ENCODE results near the gene MAGI1.

Gene MAGI1

DNA sequence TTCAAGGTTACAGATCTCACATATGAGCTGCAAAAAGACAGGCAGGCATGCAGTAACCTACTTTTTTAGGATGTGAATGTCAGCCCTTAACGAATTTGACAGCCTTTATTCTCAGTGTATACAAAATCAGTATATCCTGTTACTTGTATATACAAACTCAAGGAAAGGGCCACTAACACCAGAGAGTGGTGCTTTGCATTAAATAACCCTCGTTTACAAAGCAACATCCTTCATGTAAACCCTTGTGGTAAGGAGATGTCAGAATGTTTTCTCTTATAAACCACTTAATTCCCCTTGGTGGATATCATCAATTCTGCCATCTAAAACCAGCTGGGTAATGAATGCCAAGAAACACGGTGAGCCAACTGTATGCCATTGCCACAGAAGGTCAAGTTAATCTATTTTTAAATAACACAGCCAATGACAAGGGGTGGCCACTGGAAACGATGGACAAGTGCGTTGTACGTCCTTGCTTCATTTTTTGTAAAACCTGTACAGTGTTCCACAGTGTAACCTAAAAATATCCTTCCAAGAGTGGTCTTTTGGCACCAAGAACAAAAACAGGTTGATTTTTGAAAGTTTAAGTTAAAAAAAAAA lies 7.5 kb downstream of the MAGI1 start:
- 47% methylated on average over 6 of the region's 6 CpGs for WGBS
- Histone ChIP-seq H3K4me3 (ENCODE audit: insufficient read depth in 1 of 2, low read depth in 1 of 2, low read length in 2 of 2) (no peak overlapping the region), H3K27me3 (ENCODE audit: control insufficient read depth in 1 of 2, insufficient read depth in 1 of 2, low read length in 2 of 2) (no peaks in the 10 kb centered on the region), H3K4ac (ENCODE audit: low read depth in 1 of 2, low read length in 2 of 2) (no peak overlapping the region), H2BK5ac (ENCODE audit: low read depth, low read length, poor library complexity, severe bottlenecking) (no peak overlapping the region), H3K4me2 (ENCODE audit: low read length, poor library complexity, severe bottlenecking) (no peak overlapping the region), H3K18ac (ENCODE audit: low read depth in 1 of 2, low read length in 2 of 2) (no peak overlapping the region), H3K36me3 (ENCODE audit: control insufficient read depth in 1 of 2, insufficient read depth in 2 of 2, low read depth in 1 of 2, low read length in 2 of 2) (no peaks in the 10 kb centered on the region), H3K79me1 (replicated peaks; ENCODE audit: low read length, poor library complexity, severe bottlenecking) (peaks cover 31% of the 10 kb centered on the region), H2AFZ (ENCODE audit: low read depth, low read length) (no peak overlapping the region), H2BK15ac (ENCODE audit: low read depth, poor library complexity, severe bottlenecking) (no peak overlapping the region), H3K9ac (ENCODE audit: low read length) (no peak overlapping the region), H3K27ac (ENCODE audit: low read length, poor library complexity, severe bottlenecking) (no peak overlapping the region), H4K8ac (ENCODE audit: low read length) (no peak overlapping the region), H4K91ac (ENCODE audit: low read length) (no peak overlapping the region), H2BK12ac (ENCODE audit: low read length in 2 of 2) (no peak overlapping the region), H2AK5ac (ENCODE audit: low read length, severe bottlenecking) (no peak overlapping the region), H2BK120ac (ENCODE audit: low read depth, low read length) (no peak overlapping the region), H3K14ac (ENCODE audit: low read length in 2 of 2) (no peak overlapping the region), H3K9me3 (ENCODE audit: control insufficient read depth, low read length) (no peaks in the 10 kb centered on the region), H3K4me1 (ENCODE audit: control insufficient read depth, insufficient read depth, low read depth, low read length) (peaks cover 9% of the 10 kb centered on the region), H3K23ac (ENCODE audit: low read length in 2 of 2) (no peak overlapping the region)
- DNase-seq, result peak; percentile 30

- H3K23ac ChIP-seq (ENCODE audit: low read length in 2 of 2), result no peak overlapping the region
- no peaks in the 10 kb centered on the region for H3K27me3 ChIP-seq (ENCODE audit: control insufficient read depth in 1 of 2, insufficient read depth in 1 of 2, low read length in 2 of 2)
These were observed 9.3 kb downstream of the MAGI1 start for GRCh38 chr3:66029443-66029842.

DNA sequence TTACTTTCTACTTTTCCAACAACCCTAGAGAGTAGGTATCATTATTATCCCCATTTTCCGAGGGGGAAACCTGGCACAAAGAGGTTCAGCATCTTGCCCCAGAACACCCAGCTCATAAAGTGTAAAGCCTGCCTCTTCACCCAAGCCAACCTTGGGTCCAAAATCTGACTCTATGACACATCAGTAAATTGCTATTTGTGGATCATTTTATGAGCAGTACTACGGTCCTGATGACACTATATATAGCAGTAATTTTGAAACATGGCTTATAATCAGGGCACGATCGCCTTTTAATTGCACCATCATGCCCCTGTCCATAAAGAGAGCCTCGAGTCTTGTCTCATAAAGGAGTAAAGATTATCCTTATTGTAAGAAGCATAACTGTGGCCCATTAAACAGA lies 9.7 kb downstream of the MAGI1 start:
- H2AFZ ChIP-seq (ENCODE audit: low read depth, low read length), result no peak overlapping the region
- peaks cover 4% of the 10 kb centered on the region for H3K4me1 ChIP-seq (ENCODE audit: control insufficient read depth, insufficient read depth, low read depth, low read length)
- H2BK5ac ChIP-seq (ENCODE audit: low read depth, low read length, poor library complexity, severe bottlenecking), result no peak overlapping the region
- 100% methylated on average over 4 of the region's 5 CpGs for WGBS
- H3K79me1 ChIP-seq (replicated peaks; ENCODE audit: low read length, poor library complexity, severe bottlenecking), result peaks cover 31% of the 10 kb centered on the region
- no peak overlapping the region for H3K23ac ChIP-seq (ENCODE audit: low read length in 2 of 2)
- H3K9ac ChIP-seq (ENCODE audit: low read length), result no peak overlapping the region
- no peaks in the 10 kb centered on the region for H3K36me3 ChIP-seq (ENCODE audit: control insufficient read depth in 1 of 2, insufficient read depth in 2 of 2, low read depth in 1 of 2, low read length in 2 of 2)
- no peak overlapping the region for H2BK12ac ChIP-seq (ENCODE audit: low read length in 2 of 2)
- H3K14ac ChIP-seq (ENCODE audit: low read length in 2 of 2), result no peak overlapping the region
- no peak overlapping the region for H3K4ac ChIP-seq (ENCODE audit: low read depth in 1 of 2, low read length in 2 of 2)
- no peak for DNase-seq
- H3K18ac ChIP-seq (ENCODE audit: low read depth in 1 of 2, low read length in 2 of 2), result no peak overlapping the region
- H3K4me3 ChIP-seq (ENCODE audit: insufficient read depth in 1 of 2, low read depth in 1 of 2, low read length in 2 of 2), result no peak overlapping the region
- no peak overlapping the region for H3K27ac ChIP-seq (ENCODE audit: low read length, poor library complexity, severe bottlenecking)
- no peak overlapping the region for H2BK120ac ChIP-seq (ENCODE audit: low read depth, low read length)
- no peak overlapping the region for H3K4me2 ChIP-seq (ENCODE audit: low read length, poor library complexity, severe bottlenecking)
- no peak overlapping the region for H2AK5ac ChIP-seq (ENCODE audit: low read length, severe bottlenecking)
- H3K27me3 ChIP-seq (ENCODE audit: control insufficient read depth in 1 of 2, insufficient read depth in 1 of 2, low read length in 2 of 2), result no peaks in the 10 kb centered on the region
- H4K8ac ChIP-seq (ENCODE audit: low read length), result no peak overlapping the region
- no peaks in the 10 kb centered on the region for H3K9me3 ChIP-seq (ENCODE audit: control insufficient read depth, low read length)
- no peak overlapping the region for H4K91ac ChIP-seq (ENCODE audit: low read length)
- no peak overlapping the region for H2BK15ac ChIP-seq (ENCODE audit: low read depth, poor library complexity, severe bottlenecking)

More at GRCh38 chr3:66029443-66029842, 9.3 kb downstream of the MAGI1 start:
- Histone ChIP-seq H4K8ac (ENCODE audit: low read length) (no peak overlapping the region), H3K9ac (ENCODE audit: low read length) (no peak overlapping the region), H3K4me3 (ENCODE audit: insufficient read depth in 1 of 2, low read depth in 1 of 2, low read length in 2 of 2) (no peak overlapping the region), H2AFZ (ENCODE audit: low read depth, low read length) (no peak overlapping the region), H2BK12ac (ENCODE audit: low read length in 2 of 2) (no peak overlapping the region), H2BK5ac (ENCODE audit: low read depth, low read length, poor library complexity, severe bottlenecking) (no peak overlapping the region), H3K18ac (ENCODE audit: low read depth in 1 of 2, low read length in 2 of 2) (no peak overlapping the region), H2BK15ac (ENCODE audit: low read depth, poor library complexity, severe bottlenecking) (no peak overlapping the region), H2BK120ac (ENCODE audit: low read depth, low read length) (no peak overlapping the region), H3K79me1 (replicated peaks; ENCODE audit: low read length, poor library complexity, severe bottlenecking) (peaks cover 33% of the 10 kb centered on the region), H3K4me2 (ENCODE audit: low read length, poor library complexity, severe bottlenecking) (no peak overlapping the region), H2AK5ac (ENCODE audit: low read length, severe bottlenecking) (no peak overlapping the region), H3K4me1 (ENCODE audit: control insufficient read depth, insufficient read depth, low read depth, low read length) (peaks cover 4% of the 10 kb centered on the region), H3K14ac (ENCODE audit: low read length in 2 of 2) (peak overlapping the region in 1 of 2 experiments; percentile 9), H3K9me3 (ENCODE audit: control insufficient read depth, low read length) (no peaks in the 10 kb centered on the region), H3K4ac (ENCODE audit: low read depth in 1 of 2, low read length in 2 of 2) (no peak overlapping the region), H3K36me3 (ENCODE audit: control insufficient read depth in 1 of 2, insufficient read depth in 2 of 2, low read depth in 1 of 2, low read length in 2 of 2) (no peaks in the 10 kb centered on the region), H4K91ac (ENCODE audit: low read length) (no peak overlapping the region), H3K27ac (ENCODE audit: low read length, poor library complexity, severe bottlenecking) (no peak overlapping the region)
- DNase-seq, result no peak

- no peak for DNase-seq
- H3K14ac ChIP-seq (ENCODE audit: low read length in 2 of 2), result no peak overlapping the region
- no peaks in the 10 kb centered on the region for H3K9me3 ChIP-seq (ENCODE audit: control insufficient read depth, low read length)
- H4K91ac ChIP-seq (ENCODE audit: low read length), result no peak overlapping the region
- no peak overlapping the region for H4K8ac ChIP-seq (ENCODE audit: low read length)
- no peaks in the 10 kb centered on the region for H3K36me3 ChIP-seq (ENCODE audit: control insufficient read depth in 1 of 2, insufficient read depth in 2 of 2, low read depth in 1 of 2, low read length in 2 of 2)
- H2BK15ac ChIP-seq (ENCODE audit: low read depth, poor library complexity, severe bottlenecking), result no peak overlapping the region
- peak overlapping the region; percentile 26 for H2AK5ac ChIP-seq (ENCODE audit: low read length, severe bottlenecking)
- no peaks in the 10 kb centered on the region for H3K27me3 ChIP-seq (ENCODE audit: control insufficient read depth in 1 of 2, insufficient read depth in 1 of 2, low read length in 2 of 2)
- no peak overlapping the region for H3K4ac ChIP-seq (ENCODE audit: low read depth in 1 of 2, low read length in 2 of 2)
- H3K4me1 ChIP-seq (ENCODE audit: control insufficient read depth, insufficient read depth, low read depth, low read length), result peaks cover 4% of the 10 kb centered on the region
- H3K18ac ChIP-seq (ENCODE audit: low read depth in 1 of 2, low read length in 2 of 2), result no peak overlapping the region
- WGBS, result 94% methylated on average over 12 of the region's 12 CpGs
- peaks cover 31% of the 10 kb centered on the region for H3K79me1 ChIP-seq (replicated peaks; ENCODE audit: low read length, poor library complexity, severe bottlenecking)
- H3K4me3 ChIP-seq (ENCODE audit: insufficient read depth in 1 of 2, low read depth in 1 of 2, low read length in 2 of 2), result no peak overlapping the region
- no peak overlapping the region for H3K9ac ChIP-seq (ENCODE audit: low read length)
- no peak overlapping the region for H2BK12ac ChIP-seq (ENCODE audit: low read length in 2 of 2)
- no peak overlapping the region for H3K23ac ChIP-seq (ENCODE audit: low read length in 2 of 2)
- H2AFZ ChIP-seq (ENCODE audit: low read depth, low read length), result no peak overlapping the region
- H3K4me2 ChIP-seq (ENCODE audit: low read length, poor library complexity, severe bottlenecking), result no peak overlapping the region
- H3K27ac ChIP-seq (ENCODE audit: low read length, poor library complexity, severe bottlenecking), result no peak overlapping the region
- H2BK120ac ChIP-seq (ENCODE audit: low read depth, low read length), result no peak overlapping the region
- no peak overlapping the region for H2BK5ac ChIP-seq (ENCODE audit: low read depth, low read length, poor library complexity, severe bottlenecking)
These were observed 10.3 kb downstream of the MAGI1 start for GRCh38 chr3:66028457-66028856.
